KOPT-K1 (cell line): ENCODE results near the gene DSC2.
"Not testable (repeated sequence)": the region's sequence is repeated elsewhere in the genome, so short reads cannot be mapped to it uniquely, and the experiment has no call there.

Experiments
- H3K27ac ChIP-seq: fragments of 200-600 bp; sonication (generic); 2 replicates; pipeline ENCODE4 v1.5.1; 2016; ENCODE audit warnings: antibody characterized with exemption, mild to moderate bottlenecking, low read depth, low read length; ENCODE audit not compliant: poor library complexity, severe bottlenecking
- H3K36me3 ChIP-seq: fragments of 200-600 bp; sonication (generic); 2 replicates; pipeline ENCODE4 v1.5.1; 2017; ENCODE audit warnings: antibody characterized with exemption, mild to moderate bottlenecking, low read length, moderate library complexity; ENCODE audit not compliant: insufficient read depth
- H3K9me3 ChIP-seq: fragments of 200-600 bp; sonication (generic); 2 replicates; pipeline ENCODE4 v1.5.1; 2017; ENCODE audit warnings: antibody characterized with exemption, low read length, mild to moderate bottlenecking; ENCODE audit not compliant: insufficient read depth, poor library complexity, severe bottlenecking

Gene DSC2

DNA sequence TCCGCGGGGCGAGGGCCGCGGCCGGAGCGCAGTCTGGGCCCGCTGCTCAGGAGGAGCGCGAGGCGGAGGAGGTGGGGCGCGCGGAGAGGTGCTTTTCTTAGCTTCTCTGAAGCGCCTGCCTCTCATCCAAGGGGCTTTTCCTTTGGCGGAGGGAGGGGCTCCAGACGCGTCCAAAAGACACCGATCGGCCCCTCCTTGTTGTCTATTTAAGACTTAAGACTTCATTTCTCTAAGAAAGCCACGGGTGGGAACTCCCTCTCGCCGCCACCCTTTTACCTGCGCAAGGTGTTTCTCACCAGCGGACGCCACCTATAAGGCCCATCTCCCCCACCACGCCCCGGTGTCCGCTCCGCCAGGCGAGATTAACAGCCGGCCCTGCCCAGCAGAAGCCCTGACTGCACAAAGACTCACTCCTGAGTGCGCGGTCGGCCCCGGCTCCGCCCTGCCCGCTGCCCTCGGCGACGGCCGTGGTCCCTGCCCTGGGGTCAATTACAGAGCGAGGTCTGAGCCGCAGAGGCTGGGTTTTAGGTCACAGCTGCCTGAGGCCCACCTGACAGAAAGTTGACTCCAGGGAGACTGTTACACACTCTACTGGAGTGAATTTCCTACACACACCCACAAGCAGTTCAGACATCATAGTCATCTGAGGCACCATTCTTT is at the start of gene DSC2:
TSS of gene DSC2 (minus strand) at position 397 of the 660 bp plus-strand sequence. CDS start 450 bp downstream, outside the sequence.
- Histone ChIP-seq H3K36me3 (no peaks in the 10 kb centered on the region), H3K9me3 (no peaks in the 10 kb centered on the region), H3K27ac (no peak within 1 kb of the TSS)

DNA sequence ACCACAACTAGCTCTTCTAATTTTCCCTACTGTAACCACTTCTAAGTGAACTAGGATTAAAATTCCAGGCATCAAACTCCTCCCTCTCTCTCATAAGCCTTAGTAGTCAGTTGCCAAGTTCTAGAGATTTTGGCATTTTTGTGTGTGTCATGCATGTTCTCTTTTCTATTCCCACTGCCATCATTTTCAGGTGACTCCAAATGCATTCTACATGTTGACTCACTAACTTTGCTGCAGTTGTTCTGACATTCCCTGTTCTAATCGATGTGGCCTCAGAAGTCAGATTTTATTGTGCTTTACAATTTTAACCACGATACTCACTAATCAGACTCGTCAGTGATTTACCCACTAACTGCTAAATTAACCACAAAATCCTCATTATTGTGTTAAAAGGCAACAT is 47.1 kb upstream of the DSC2 start:
- no peak overlapping the region for H3K27ac ChIP-seq

DNA sequence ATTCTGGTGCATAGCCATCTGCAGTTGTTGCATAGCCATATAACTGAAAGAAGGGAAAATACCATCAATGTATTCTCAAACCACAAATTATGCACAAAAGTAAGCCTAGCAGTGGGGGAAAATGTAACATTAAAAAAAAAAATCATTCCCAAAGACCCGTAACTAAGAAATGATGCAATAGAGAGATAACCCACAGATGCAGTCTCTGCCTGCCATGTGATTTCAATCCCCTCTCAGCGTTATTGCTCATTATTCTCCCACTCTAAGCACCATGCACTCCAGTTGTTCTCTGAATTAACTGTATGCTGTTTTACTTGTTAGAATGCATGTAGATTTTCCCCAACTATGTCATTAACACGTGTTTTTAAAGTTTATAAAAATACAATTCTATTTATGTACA is 46.4 kb upstream of the DSC2 start:
- Histone ChIP-seq H3K27ac (no peak overlapping the region), H3K9me3 (no peaks in the 10 kb centered on the region), H3K36me3 (no peaks in the 10 kb centered on the region)

More for the DNA sequence above, 47.1 kb upstream of the DSC2 start:
- H3K9me3 ChIP-seq = no peaks in the 10 kb centered on the region
- no peaks in the 10 kb centered on the region for H3K36me3 ChIP-seq

DNA sequence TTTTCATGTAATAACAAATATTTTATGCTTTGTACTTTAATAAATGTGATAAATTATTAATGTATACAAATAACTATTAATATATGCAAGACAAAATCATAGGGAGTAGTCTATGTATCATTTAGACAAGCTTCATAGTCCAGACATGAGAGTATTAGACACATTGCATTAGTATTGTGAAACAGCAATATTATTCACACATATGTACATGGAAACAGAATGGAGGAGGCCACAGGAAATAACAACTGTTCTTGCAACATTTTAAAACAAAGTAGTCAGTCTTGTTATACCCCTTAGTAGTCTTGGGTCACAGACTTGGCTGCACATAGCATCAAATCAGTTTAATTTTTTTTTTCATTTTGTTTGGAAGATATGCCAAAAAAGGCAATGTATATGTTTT is 44.6 kb upstream of the DSC2 start:
- Histone ChIP-seq H3K9me3 (no peaks in the 10 kb centered on the region), H3K36me3 (no peaks in the 10 kb centered on the region)

DNA sequence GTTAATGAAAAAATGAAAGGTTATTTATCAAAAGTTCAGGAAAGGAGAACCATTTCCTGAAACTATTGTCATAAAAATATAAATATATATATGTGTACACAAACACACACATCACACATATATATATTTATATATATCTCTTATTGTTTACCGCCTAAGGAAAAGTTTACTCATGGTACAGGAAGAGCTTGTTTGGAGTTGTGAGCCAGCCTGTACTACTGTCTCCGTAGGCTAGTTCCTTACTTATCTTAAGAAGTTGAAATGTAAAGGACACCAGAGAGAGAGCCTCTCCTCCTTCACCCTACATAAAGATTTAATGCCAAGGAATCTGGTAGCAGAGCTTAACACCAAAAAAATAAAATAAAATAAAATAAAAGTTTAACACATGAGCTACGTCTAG is 40.8 kb upstream of the DSC2 start:
- Histone ChIP-seq H3K36me3 (no peaks in the 10 kb centered on the region), H3K9me3 (no peaks in the 10 kb centered on the region), H3K27ac (no peak overlapping the region)

More for the DNA sequence above, 44.6 kb upstream of the DSC2 start:
- no peak overlapping the region for H3K27ac ChIP-seq

DNA sequence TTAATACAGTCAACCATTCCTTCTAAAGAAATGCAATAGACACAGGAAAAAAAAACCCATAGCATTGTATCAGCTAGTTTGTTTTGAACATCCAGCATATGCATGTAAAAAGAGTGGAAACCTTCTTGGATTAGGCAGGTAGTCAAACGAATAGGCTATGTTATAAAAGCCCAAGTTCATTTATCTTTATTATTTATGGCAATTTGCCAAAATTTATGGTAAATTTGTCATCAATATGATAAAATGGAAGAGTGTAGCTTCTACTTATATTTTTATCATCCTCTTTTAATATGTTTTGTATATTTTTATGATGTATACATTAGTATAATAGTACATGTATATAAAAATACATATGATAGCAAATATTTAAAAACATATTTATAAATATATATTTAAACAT is 36.5 kb upstream of the DSC2 start:
- Histone ChIP-seq H3K9me3 (no peaks in the 10 kb centered on the region), H3K27ac (no peak overlapping the region), H3K36me3 (no peaks in the 10 kb centered on the region)

DNA sequence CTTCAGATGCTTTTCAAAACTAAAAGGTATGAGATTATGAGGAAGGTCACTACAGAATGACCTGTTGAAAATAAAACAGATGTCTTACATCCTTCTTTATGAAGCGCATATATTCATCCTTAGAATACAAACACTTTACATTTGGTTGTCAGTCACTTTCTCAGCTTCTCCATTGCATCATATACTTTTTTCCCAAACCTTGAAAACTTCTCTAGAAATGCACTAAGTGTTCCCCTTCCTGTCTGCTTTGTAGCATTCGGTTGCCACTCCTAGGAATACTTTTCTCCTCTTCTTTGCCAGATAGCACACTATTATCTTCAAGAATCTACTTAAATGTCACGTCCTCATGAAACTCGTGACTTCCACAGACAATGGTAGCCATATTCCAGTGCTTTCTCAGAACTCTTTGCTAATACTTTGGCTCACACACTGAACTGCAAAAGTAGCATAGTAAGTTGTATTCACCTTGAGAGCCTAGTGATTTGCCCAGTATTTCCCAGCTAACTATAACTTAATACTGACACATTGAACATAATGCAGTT is 32.8 kb upstream of the DSC2 start:
- Histone ChIP-seq H3K27ac (no peak overlapping the region), H3K9me3 (no peaks in the 10 kb centered on the region), H3K36me3 (no peaks in the 10 kb centered on the region)

DNA sequence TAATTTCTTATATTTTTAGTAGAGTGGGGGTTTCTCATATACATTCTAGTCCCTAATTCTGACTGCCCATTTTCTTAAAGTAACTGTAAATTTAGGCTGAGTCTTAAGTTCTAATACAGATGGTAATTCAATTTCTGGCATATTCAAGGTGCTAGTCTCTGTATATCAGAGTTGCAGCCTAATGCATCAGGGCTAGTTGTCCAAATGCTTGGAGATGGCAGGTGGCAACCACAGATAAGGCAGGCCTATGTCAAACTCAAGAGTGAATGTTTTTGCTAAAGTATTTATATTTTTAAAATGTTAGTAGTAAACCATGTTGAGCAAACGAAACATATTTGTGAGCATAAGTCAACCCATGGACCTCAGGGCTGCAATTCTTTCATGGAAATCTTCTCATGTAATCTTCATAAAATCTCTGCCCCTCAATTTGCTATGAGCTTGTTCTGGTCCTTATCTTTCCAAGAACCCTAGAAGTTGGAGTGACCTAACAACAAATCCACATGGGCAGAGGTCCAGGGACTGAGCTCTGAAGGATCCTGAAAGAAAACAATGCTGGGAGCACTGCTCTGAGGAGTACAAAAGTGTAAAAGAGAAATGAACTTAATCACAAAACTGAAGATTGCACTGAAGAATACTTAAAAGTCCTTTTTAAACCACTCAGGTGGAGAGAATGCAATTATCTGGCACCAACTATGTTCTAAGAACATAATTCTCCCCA is 27.3 kb upstream of the DSC2 start:
- H3K36me3 ChIP-seq = no peaks in the 10 kb centered on the region
- no peaks in the 10 kb centered on the region for H3K9me3 ChIP-seq
- H3K27ac ChIP-seq = no peak overlapping the region

DNA sequence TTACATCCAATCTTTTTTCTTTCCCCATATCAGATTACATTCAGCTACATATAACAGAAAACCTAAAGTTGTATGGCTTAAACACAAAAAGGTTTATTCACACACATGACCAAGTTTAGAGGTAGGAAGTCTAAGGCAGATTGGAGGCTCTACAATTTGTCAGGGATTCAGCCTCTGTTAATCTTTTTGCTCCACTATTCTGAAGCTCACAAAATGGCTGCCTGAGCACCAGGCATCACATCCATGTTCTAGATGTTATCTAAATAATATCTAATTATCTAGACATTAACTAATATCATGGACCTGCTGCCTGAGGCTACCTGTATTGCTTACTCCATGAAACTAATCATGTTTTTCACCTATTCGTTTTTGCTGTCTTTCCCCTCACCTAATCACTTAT is 23.7 kb upstream of the DSC2 start:
- Histone ChIP-seq H3K27ac (no peak overlapping the region), H3K9me3 (no peaks in the 10 kb centered on the region), H3K36me3 (no peaks in the 10 kb centered on the region)

DNA sequence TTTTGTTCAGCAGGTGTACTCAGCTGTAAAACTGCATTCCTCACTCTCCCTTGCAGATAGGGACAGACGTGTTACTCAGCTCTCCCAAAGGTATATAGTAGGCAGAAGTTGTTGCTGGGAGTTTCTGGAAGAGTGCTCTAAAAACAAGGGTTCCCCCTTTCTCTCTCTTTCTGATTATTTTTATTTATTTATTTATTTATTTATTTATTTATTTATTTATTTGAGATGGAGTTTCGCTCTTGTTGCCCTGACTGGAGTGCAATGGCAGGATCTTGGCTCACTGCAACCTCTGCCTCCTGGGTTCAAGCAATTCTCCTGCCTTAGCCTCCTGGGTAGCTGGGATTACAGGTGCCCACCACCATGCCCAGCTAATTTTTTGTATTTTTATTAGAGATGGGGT is 20.9 kb upstream of the DSC2 start:
- H3K9me3 ChIP-seq, H3K27ac ChIP-seq, H3K36me3 ChIP-seq: not testable (repeated sequence)

DNA sequence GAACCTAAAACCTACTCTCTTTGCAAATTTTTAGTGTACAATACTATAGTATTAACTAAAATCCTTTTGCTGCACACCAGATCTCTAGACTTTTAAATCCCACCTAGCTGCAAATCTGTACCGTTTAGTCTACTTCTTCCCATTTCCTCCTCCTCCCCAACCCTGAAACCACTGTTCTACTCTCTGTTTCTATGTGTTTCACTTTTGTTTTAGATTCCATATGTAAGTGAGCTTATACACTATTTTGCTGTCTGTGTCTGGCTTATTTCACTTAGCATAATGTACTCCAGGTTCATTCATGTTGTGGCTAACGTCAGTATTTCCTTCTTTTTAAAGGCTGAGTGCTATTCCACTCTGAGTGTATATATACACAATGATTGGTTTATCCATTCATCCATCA is 18.4 kb upstream of the DSC2 start:
- no peak overlapping the region for H3K27ac ChIP-seq

DNA sequence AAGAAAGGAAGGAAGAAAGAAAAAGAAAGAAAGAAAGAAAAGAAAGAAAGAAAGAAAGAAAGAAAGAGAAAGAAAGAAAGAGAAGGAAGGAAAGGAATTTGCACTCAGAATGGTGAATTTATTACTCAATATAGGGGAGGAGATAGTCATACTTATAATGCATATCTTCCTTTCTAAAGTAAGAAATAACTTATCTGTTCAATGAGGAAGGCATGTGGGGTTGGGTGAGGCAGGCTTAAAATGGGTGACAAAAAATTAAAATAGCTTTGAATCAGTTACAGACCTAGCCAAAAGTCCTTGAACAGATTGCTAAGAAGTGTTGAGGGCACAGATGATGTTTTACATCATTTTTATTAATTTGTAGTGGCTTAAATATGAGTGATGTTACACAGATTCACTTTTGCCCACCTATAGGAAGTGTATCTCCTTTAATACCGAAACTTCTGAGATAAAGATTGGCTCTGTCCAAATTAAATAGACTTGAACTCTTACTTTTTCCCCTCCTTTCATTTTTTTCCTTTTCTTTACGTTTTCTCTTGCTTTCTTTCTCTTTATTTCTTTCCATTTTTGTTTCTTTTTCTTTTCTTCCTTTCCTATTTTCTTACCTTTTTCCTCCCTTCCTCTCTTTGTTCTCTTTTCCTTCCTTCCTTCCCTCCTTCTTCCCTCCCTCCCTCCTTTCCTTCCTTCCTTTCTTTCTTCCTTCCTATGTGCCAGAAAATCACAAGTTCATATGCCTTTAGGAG is 14.8 kb upstream of the DSC2 start:
- H3K27ac ChIP-seq = no peak overlapping the region
- H3K36me3 ChIP-seq = no peaks in the 10 kb centered on the region
- no peaks in the 10 kb centered on the region for H3K9me3 ChIP-seq

More for the DNA sequence above, 18.4 kb upstream of the DSC2 start:
- no peaks in the 10 kb centered on the region for H3K9me3 ChIP-seq
- no peaks in the 10 kb centered on the region for H3K36me3 ChIP-seq

DNA sequence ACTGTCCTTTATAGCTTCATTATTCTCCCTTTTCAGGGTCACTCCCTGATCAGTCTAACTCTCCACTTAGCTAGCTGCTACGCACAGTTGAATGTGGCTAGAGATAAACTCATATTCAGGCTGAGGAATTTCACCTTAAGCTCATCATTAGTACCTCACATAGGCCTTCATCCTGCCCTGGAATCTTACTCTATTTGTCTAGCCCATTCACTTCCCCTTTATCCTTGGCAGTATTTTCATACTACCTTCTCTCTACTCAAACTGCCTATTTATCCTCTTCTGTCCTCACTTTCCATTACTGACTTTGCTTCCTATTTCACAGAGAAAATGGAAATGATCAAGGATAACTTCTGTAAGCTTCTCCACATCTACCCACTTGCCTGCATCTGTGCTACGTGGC is 10.6 kb upstream of the DSC2 start:
- Histone ChIP-seq H3K27ac (no peak overlapping the region), H3K36me3 (no peaks in the 10 kb centered on the region), H3K9me3 (no peaks in the 10 kb centered on the region)

DNA sequence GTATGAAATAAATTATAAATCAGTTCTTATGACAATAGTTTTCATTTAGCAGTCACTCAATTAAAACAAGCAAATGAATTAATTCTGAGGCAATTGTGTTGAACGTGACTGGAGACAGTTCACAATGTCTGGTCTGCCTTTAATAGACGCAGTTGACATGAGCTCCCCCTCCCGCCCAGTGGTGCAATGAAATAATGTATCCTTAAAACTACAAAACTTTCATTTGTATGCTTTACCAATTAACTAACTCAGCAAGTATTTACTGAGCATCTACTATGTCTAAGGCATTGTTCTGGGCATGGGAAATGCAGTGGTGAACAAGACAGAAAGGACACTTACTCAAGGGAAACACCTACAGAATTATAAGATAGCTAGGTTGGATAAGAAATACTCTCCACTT is 3.5 kb upstream of the DSC2 start:
- H3K36me3 ChIP-seq = no peaks in the 10 kb centered on the region
- H3K27ac ChIP-seq = no peak overlapping the region
- no peaks in the 10 kb centered on the region for H3K9me3 ChIP-seq

DNA sequence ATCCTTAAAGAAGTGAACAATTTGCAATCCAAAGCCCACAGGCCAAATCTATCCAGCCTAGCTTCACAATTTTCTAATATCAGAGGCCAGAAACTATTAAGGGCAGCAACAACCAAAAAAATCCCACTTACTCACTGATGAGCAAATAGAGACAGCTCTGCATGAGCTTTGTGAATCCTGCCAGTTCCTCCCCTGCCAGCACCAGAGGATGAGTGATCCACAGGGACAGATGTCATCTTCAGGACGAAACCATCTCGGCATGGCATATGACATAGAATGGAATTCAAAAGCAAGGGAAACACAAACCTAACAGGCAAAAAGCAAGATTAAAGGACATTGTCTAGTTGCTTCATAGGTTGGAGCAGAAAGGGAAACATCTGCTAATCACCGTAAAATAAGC is 2.2 kb upstream of the DSC2 start:
- Histone ChIP-seq H3K9me3 (no peaks in the 10 kb centered on the region), H3K36me3 (no peaks in the 10 kb centered on the region), H3K27ac (no peak overlapping the region)
